WTC11 (cell line): ENCODE measurements around the gene PEX16.

Experiments used
- CTCF ChIP-seq: fragments of 200-600 bp; IDR thresholded peaks from 2 replicates; pipeline ENCODE4 v1.8.0; 2022; ENCODE audit warnings: antibody characterized with exemption
- IRF1 ChIP-seq: sonication (generic); formaldehyde crosslinking; IDR thresholded peaks from 2 replicates; pipeline ENCODE4 v1.8.0; 2023; ENCODE audit warnings: missing genetic modification reagents
- MXD4 ChIP-seq: fragments of 250-450 bp; sonication (Bioruptor Pico); IDR thresholded peaks from 2 replicates; pipeline ENCODE4 v1.8.0; 2021; ENCODE audit warnings: mild to moderate bottlenecking, moderate library complexity, borderline replicate concordance
- SP1 ChIP-seq: sonication (generic); formaldehyde crosslinking; conservative IDR thresholded peaks from 2 replicates; pipeline ENCODE4 v1.8.1; 2022; ENCODE audit warnings: missing genetic modification reagents

GRCh38 chr11:45960387-45961095 lies 42.9 kb upstream of the PEX16 start:
- TF ChIP-seq CTCF, result no peak
- TF ChIP-seq MXD4 (CRISPR knock-in tag), result no peak
- no peak for TF ChIP-seq IRF1
- no peak for TF ChIP-seq SP1
